Tibial artery (tissue), 4 donors: ENCODE data around the gene PI4KA.

ENCODE experiments used
- DNase-seq, 2 donors: peaks; one replicate each; pipeline ENCODE4 v3.0.0-alpha.2; 2019
- H3K27ac ChIP-seq, 2 donors: fragments of 200-600 bp; sonication (generic) in 1 of 2; 1 replicate in 1 of 2; 2 replicates in 1 of 2; pipeline ENCODE4 v1.5.1; 2018 to 2019; ENCODE audit warnings: mild to moderate bottlenecking in 1 of 2
- H3K27me3 ChIP-seq, 2 donors: fragments of 200-600 bp; sonication (generic) in 1 of 2; one replicate each; pipeline versions ENCODE4 v1.5.1 to v1.6.0; 2016 to 2019
- H3K36me3 ChIP-seq, 3 donors: fragments of 200-600 bp; sonication (generic) in 2 of 3; one replicate each; pipeline ENCODE4 v1.5.1; 2016 to 2019; ENCODE audit warnings: mild to moderate bottlenecking in 2 of 3
- H3K4me1 ChIP-seq, 4 donors: fragments of 200-600 bp; sonication (generic) in 2 of 4; 1 replicate in 3 of 4; 2 replicates in 1 of 4; pipeline ENCODE4 v1.5.1; 2016 to 2019
- H3K4me3 ChIP-seq, 2 donors: fragments of 200-600 bp; sonication (generic) in 1 of 2; 1 replicate in 1 of 2; 2 replicates in 1 of 2; pipeline ENCODE4 v1.5.1; 2018 to 2019; ENCODE audit warnings: mild to moderate bottlenecking in 2 of 2
- H3K9me3 ChIP-seq, 3 donors: fragments of 200-600 bp; sonication (generic) in 1 of 3; one replicate each; pipeline ENCODE4 v1.5.1; 2016 to 2019
- CTCF ChIP-seq, 2 experiments: fragments of 200-600 bp in 1 of 2; fragments of 450-650 bp in 1 of 2; IDR thresholded peaks; one replicate each; pipeline ENCODE4 v1.5.1; 2017 to 2019; ENCODE audit warnings: antibody characterized with exemption in 2 of 2, mild to moderate bottlenecking in 1 of 2, moderate library complexity in 1 of 2
- intact Hi-C: fragments of 100-400 bp; cut with DNase I; formaldehyde crosslinking; loops from one replicate; pipeline ENCODE4 v1.15.0; 2023; ENCODE audit warnings: low total_unique reads

The PI4KA gene

GRCh38 chr22:20777420-20778177 lies 81.0 kb downstream of the PI4KA start:
- DNase-seq = peak in 1 of 2 donors; percentile 32
- Histone ChIP-seq H3K27me3 (no peaks in the 10 kb centered on the region), H3K9me3 (no peaks in the 10 kb centered on the region), H3K36me3 (peaks cover 8 to 46% (median 25%) of the 10 kb centered on the region in 3 donors), H3K4me1 (peaks cover 0 to 11% (median 0%) of the 10 kb centered on the region in 4 donors), H3K27ac (no peak overlapping the region), H3K4me3 (no peak overlapping the region)
- no peak for TF ChIP-seq CTCF (IDR thresholded peaks at IDR 0.05)
- intact Hi-C loops = no loop called here

- H3K9me3 ChIP-seq = no peaks in the 10 kb centered on the region
- peak in 1 of 2 donors; percentile 19 for DNase-seq
- H3K27me3 ChIP-seq = no peaks in the 10 kb centered on the region
- no peak for TF ChIP-seq CTCF (IDR thresholded peaks at IDR 0.05)
- H3K4me1 ChIP-seq = peaks cover 0 to 11% (median 0%) of the 10 kb centered on the region in 4 donors
- peaks cover 13 to 47% (median 25%) of the 10 kb centered on the region in 3 donors for H3K36me3 ChIP-seq
- intact Hi-C loops = no loop called here
- H3K27ac ChIP-seq = no peak overlapping the region
- H3K4me3 ChIP-seq = no peak overlapping the region
Observed at GRCh38 chr22:20776624-20777405, 81.8 kb downstream of the PI4KA start.

- intact Hi-C loops = no loop called here
- TF ChIP-seq CTCF (IDR thresholded peaks at IDR 0.05) = no peak
- Histone ChIP-seq H3K27me3 (no peaks in the 10 kb centered on the region), H3K27ac (peak overlapping the region in 1 of 2 donors; percentile 14), H3K9me3 (no peaks in the 10 kb centered on the region), H3K4me3 (no peak overlapping the region), H3K36me3 (peaks cover 13 to 41% (median 17%) of the 10 kb centered on the region in 3 donors), H3K4me1 (peaks cover 0 to 11% (median 0%) of the 10 kb centered on the region in 4 donors)
- peak in 1 of 2 donors; percentile 1 for DNase-seq
Observed at GRCh38 chr22:20775342-20775895, 83.2 kb downstream of the PI4KA start.

- Histone ChIP-seq H3K27ac (no peak overlapping the region), H3K36me3 (peaks cover 13 to 39% (median 14%) of the 10 kb centered on the region in 3 donors)
Observed at GRCh38 chr22:20774882-20775281, 83.7 kb downstream of the PI4KA start.

More at GRCh38 chr22:20774882-20775281, 83.7 kb downstream of the PI4KA start:
- intact Hi-C loops = no loop called here
- Histone ChIP-seq H3K27me3 (no peaks in the 10 kb centered on the region), H3K9me3 (no peaks in the 10 kb centered on the region), H3K4me1 (peaks cover 0 to 11% (median 0%) of the 10 kb centered on the region in 4 donors), H3K4me3 (no peak overlapping the region)
- TF ChIP-seq CTCF (IDR thresholded peaks at IDR 0.05) = no peak
- DNase-seq = no peak
